HepG2 (cell line): Measurements from ENCODE around the gene TIFAB. TPM values are rescaled to one million over a fixed set of nuclear protein-coding genes. Genes with fewer than 3 reads are reported as not detected.

Experiments
- ATAC-seq: fragments of 200-7000 bp; cut with Tn5 transposase; 3 replicates; pipeline ENCODE4 v1.9.1; 2020; ENCODE audit warnings: mild to moderate bottlenecking, moderate library complexity
- BruUV-seq: library from RNA; stranded (reverse); fragments of 400-500 nt; replicated peaks from 2 replicates; lab custom pipeline; 2021; lab: Mats Ljungman, UMichigan
- CTCF ChIA-PET: fragments of 300-600 bp; formaldehyde crosslinking; extraction: SDS; loops from one replicate; lab custom pipeline; 2021; ENCODE audit warnings: low total read pairs, inconsistent platforms, low intra/inter-chr PET ratio; lab: Yijun Ruan, JAX
- POLR2A ChIA-PET: fragments of 350-600 bp; sonication (Branson Sonifier 250); formaldehyde crosslinking; loops from one replicate; lab custom pipeline; 2020; ENCODE audit warnings: antibody characterized with exemption, inconsistent platforms; lab: Yijun Ruan, JAX
- DNase-seq: peaks from one replicate; pipeline ENCODE4 v3.0.0-alpha.2; 2015; ENCODE audit warnings: low spot score
- FAIRE-seq: peaks from 3 replicates; lab custom pipeline; 2011; peaks lifted over from hg19 to GRCh38; lab: Jason Lieb, UNC
- H2AFZ ChIP-seq: one replicate; pipeline ENCODE4 v1.6.1; 2011; ENCODE audit warnings: low read length, inconsistent platforms
- H3K27ac ChIP-seq: fragments of 300-600 bp; 3 replicates; pipeline ENCODE4 v1.8.0; 2011; ENCODE audit warnings: mixed run types, mild to moderate bottlenecking, mixed read lengths, low read length, inconsistent platforms; ENCODE audit not compliant: insufficient read depth; ENCODE audit errors: extremely low read length
- H3K27me3 ChIP-seq, 2 experiments: fragments of 200-600 bp in 1 of 2; 2 replicates in 1 of 2; 3 replicates in 1 of 2; pipeline versions ENCODE4 v1.6.0 to v1.8.0; 2011; ENCODE audit warnings: low read length in 2 of 2, mild to moderate bottlenecking in 2 of 2, moderate library complexity in 2 of 2, inconsistent platforms in 1 of 2; ENCODE audit not compliant: insufficient read depth in 2 of 2, control insufficient read depth in 1 of 2
- H3K36me3 ChIP-seq, 2 experiments: fragments of 200-600 bp in 1 of 2; replicated peaks in 1 of 2; 2 replicates in 1 of 2; 3 replicates in 1 of 2; pipeline versions ENCODE4 v1.5.1 to v1.8.0; 2011; ENCODE audit warnings: low read length in 2 of 2, inconsistent platforms in 1 of 2; ENCODE audit not compliant: insufficient read depth in 2 of 2, control insufficient read depth in 1 of 2
- H3K4me1 ChIP-seq: 2 replicates; pipeline ENCODE4 v1.5.1; 2012; ENCODE audit warnings: low read length, inconsistent platforms; ENCODE audit not compliant: insufficient read depth
- H3K4me2 ChIP-seq: 2 replicates; pipeline ENCODE4 v1.6.0; 2011; ENCODE audit warnings: low read depth, low read length, inconsistent platforms
- H3K4me3 ChIP-seq, 3 experiments: fragments of 200-600 bp in 1 of 3; sonication (generic), shearing (Covaris generic) in 1 of 3; replicated peaks in 1 of 3; 2 replicates each; pipeline ENCODE4 v1.5.1; 2011 to 2016; ENCODE audit warnings: low read length in 3 of 3, inconsistent platforms in 2 of 3, low read depth in 2 of 3, mild to moderate bottlenecking in 2 of 3, control low read depth in 1 of 3, mixed read lengths in 1 of 3; ENCODE audit not compliant: insufficient read depth in 1 of 3
- H3K79me2 ChIP-seq: one replicate; pipeline ENCODE4 v1.6.1; 2011; ENCODE audit warnings: low read length, inconsistent platforms; ENCODE audit not compliant: insufficient read depth
- H3K9ac ChIP-seq: 2 replicates; pipeline ENCODE4 v1.6.0; 2011; ENCODE audit warnings: mild to moderate bottlenecking, low read depth, low read length, inconsistent platforms; ENCODE audit not compliant: insufficient read depth
- H3K9me3 ChIP-seq: 2 replicates; pipeline ENCODE4 v1.5.1; 2012; ENCODE audit warnings: mild to moderate bottlenecking, low read length
- H4K20me1 ChIP-seq: 2 replicates; pipeline ENCODE4 v1.6.0; 2011; ENCODE audit warnings: inconsistent platforms, mild to moderate bottlenecking, low read length, moderate library complexity; ENCODE audit not compliant: insufficient read depth
- ADNP ChIP-seq: sonication (generic); formaldehyde crosslinking; IDR thresholded peaks from 2 replicates; pipeline ENCODE4 v1.4.0; 2020; ENCODE audit warnings: missing genetic modification reagents
- BCLAF1 ChIP-seq: fragments of 450-650 bp; IDR thresholded peaks from 2 replicates; pipeline ENCODE4 v1.6.1; 2017; ENCODE audit warnings: mild to moderate bottlenecking
- CHD2 ChIP-seq: IDR thresholded peaks from 2 replicates; pipeline ENCODE4 v1.6.1; 2011; ENCODE audit warnings: low read depth, low read length, improper control_type of control experiment
- ELF3 ChIP-seq: IDR thresholded peaks from 2 replicates; pipeline ENCODE4 v1.6.1; 2016; ENCODE audit warnings: missing genetic modification reagents, missing compliant biosample characterization
- GATAD1 ChIP-seq: IDR thresholded peaks from 2 replicates; pipeline ENCODE4 v1.6.1; 2016; ENCODE audit warnings: missing genetic modification reagents, missing compliant biosample characterization
- KDM1A ChIP-seq: IDR thresholded peaks from 2 replicates; pipeline ENCODE4 v1.6.1; 2016; ENCODE audit warnings: missing compliant biosample characterization
- MED8 ChIP-seq: sonication (generic); formaldehyde crosslinking; IDR thresholded peaks from 2 replicates; pipeline ENCODE4 v1.8.1; 2023; ENCODE audit warnings: mild to moderate bottlenecking, missing genetic modification reagents; ENCODE audit not compliant: insufficient replicate concordance
- MYPOP ChIP-seq: sonication (generic); formaldehyde crosslinking; IDR thresholded peaks from 2 replicates; pipeline ENCODE4 v1.8.1; 2023; ENCODE audit warnings: mild to moderate bottlenecking, moderate library complexity, missing genetic modification reagents
- NR2F1 ChIP-seq, 2 experiments: fragments of 450-650 bp in 1 of 2; formaldehyde crosslinking in 1 of 2; IDR thresholded peaks; 2 replicates each; pipeline versions ENCODE4 v1.5.0 to v1.6.1; 2016 to 2020; ENCODE audit warnings: mild to moderate bottlenecking in 1 of 2, missing compliant biosample characterization in 1 of 2, missing genetic modification reagents in 1 of 2, moderate library complexity in 1 of 2
- NR2F6 ChIP-seq, 2 experiments: IDR thresholded peaks; 2 replicates each; pipeline ENCODE4 v1.6.1; 2016; ENCODE audit warnings: antibody characterized with exemption in 1 of 2, mild to moderate bottlenecking in 1 of 2
- ZNF557 ChIP-seq: sonication (generic); formaldehyde crosslinking; IDR thresholded peaks from 2 replicates; pipeline ENCODE4 v1.4.0; 2020; ENCODE audit warnings: missing genetic modification reagents
- WGBS: methylation state at CpG from one replicate; pipeline ENCODE4 v1.1.6; 2017; ENCODE audit warnings: low lambda C conversion rate; 5-methylcytosine and 5-hydroxymethylcytosine counted together
- in situ Hi-C: cut with HindIII; loops from 2 replicates; pipeline ENCODE4 v1.10.0; 2017; ENCODE audit warnings: low pct_unique_long_range_greater_than_20kb; ENCODE audit not compliant: extremely low pct_ligation_motif_present
- intact Hi-C: fragments of 100-400 bp; cut with micrococcal nuclease; formaldehyde crosslinking; loops from one replicate; pipeline ENCODE4 v1.10.0; 2022; ENCODE audit not compliant: unreplicated experiment
- polyA plus RNA-seq, 8 experiments: library from polyadenylated mRNA; depleted of rRNA in 3 of 8; stranded (reverse) in 7 of 8; unstranded in 1 of 8; fragments of >200 nt; fragmentation: Illumina TruSeq in 4 of 8; extraction: Trizol in 4 of 8; gene quantifications; 2 replicates each; pipeline versions ENCODE4 v1.2.1 to v1.2.3, GENCODE V29; 2011 to 2016; ENCODE audit warnings: low read depth in 4 of 8, missing spikeins in 1 of 8, mixed read lengths in 1 of 8; ENCODE audit not compliant: insufficient read depth in 1 of 8
- total RNA-seq, 5 experiments: library from RNA; depleted of rRNA; stranded (reverse); fragments of >200 nt; fragmentation: Illumina TruSeq; extraction: Trizol; gene quantifications; 2 replicates each; pipeline ENCODE4 v1.2.3, GENCODE V29; 2016; ENCODE audit warnings: low read depth in 1 of 5
- TF ChIP-seq, protein P1 (sequence below): sonication (generic); formaldehyde crosslinking; IDR thresholded peaks from 2 replicates; pipeline ENCODE4 v1.4.0; 2020; ENCODE audit warnings: missing genetic modification reagents, mild to moderate bottlenecking, borderline replicate concordance

Gene TIFAB
- total and polyA plus RNA-seq, 2 of the 13 experiments (the other 11 are each of a cell fraction or from before 2014, with no cell fraction given), result not detected

DNA sequence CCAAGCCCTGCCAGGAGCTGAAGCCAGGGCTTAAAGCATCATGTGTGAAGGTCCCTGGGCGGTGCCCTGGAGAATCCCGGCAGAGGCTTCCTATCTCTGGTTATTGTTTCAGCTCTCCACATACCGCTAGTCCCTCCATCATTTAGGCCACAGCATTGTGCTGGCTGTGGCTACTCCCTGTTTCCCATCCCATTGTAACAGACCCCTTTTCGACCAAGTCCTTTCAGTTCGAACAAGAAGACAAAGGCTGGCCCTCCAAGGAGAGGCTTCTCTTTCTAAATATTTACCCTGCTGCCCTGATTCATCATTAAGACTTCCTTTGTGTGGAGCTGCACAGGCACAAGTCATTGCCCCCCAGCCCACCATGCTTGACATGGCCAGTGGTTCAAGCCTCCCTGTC is 42.0 kb upstream of the TIFAB start:
- H3K9me3 ChIP-seq, result no peaks in the 10 kb centered on the region
- no peak for FAIRE-seq
- no peaks in the 10 kb centered on the region for H4K20me1 ChIP-seq
- in situ Hi-C loops, result no loop called here
- ChIA-PET POLR2A (no interaction called here), CTCF (no interaction called here)
- no peaks in the 10 kb centered on the region for H3K79me2 ChIP-seq
- no peak overlapping the region for H3K4me3 ChIP-seq
- H3K9ac ChIP-seq, result no peak overlapping the region
- no peak overlapping the region for H3K27ac ChIP-seq
- TF ChIP-seq MYPOP (CRISPR knock-in tag) (no peak), KDM1A (CRISPR knock-in tag) (no peak), BCLAF1 (no peak), ELF3 (no peak), NR2F1 (CRISPR knock-in tag; IDR thresholded peaks at IDR 0.05) (no peak), ADNP (no peak), CHD2 (no peak), NR2F6 (IDR thresholded peaks at IDR 0.05) (no peak), NR2F6 (CRISPR knock-in tag; IDR thresholded peaks at IDR 0.05) (no peak), MED8 (no peak), GATAD1 (CRISPR knock-in tag) (no peak), ZNF557 (no peak)
- TF ChIP-seq, protein P1, sequence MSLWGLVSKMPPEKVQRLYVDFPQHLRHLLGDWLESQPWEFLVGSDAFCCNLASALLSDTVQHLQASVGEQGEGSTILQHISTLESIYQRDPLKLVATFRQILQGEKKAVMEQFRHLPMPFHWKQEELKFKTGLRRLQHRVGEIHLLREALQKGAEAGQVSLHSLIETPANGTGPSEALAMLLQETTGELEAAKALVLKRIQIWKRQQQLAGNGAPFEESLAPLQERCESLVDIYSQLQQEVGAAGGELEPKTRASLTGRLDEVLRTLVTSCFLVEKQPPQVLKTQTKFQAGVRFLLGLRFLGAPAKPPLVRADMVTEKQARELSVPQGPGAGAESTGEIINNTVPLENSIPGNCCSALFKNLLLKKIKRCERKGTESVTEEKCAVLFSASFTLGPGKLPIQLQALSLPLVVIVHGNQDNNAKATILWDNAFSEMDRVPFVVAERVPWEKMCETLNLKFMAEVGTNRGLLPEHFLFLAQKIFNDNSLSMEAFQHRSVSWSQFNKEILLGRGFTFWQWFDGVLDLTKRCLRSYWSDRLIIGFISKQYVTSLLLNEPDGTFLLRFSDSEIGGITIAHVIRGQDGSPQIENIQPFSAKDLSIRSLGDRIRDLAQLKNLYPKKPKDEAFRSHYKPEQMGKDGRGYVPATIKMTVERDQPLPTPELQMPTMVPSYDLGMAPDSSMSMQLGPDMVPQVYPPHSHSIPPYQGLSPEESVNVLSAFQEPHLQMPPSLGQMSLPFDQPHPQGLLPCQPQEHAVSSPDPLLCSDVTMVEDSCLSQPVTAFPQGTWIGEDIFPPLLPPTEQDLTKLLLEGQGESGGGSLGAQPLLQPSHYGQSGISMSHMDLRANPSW (CRISPR knock-in tag), result no peak
- peaks cover 0 to 28% of the 10 kb centered on the region in 2 experiments; a peak in 3 of 5 replicates for H3K27me3 ChIP-seq
- DNase-seq, result no peak
- no peak overlapping the region for H3K4me2 ChIP-seq
- BruUV-seq, result no TSS peak
- H3K36me3 ChIP-seq, result no peaks in the 10 kb centered on the region
- no peak overlapping the region for H2AFZ ChIP-seq
- WGBS, result 75% methylated on average over 4 of the region's 5 CpGs
- ATAC-seq, result no peak
- intact Hi-C loops, result no loop called here
- H3K4me1 ChIP-seq, result peaks cover 40% of the 10 kb centered on the region
